Liver (tissue), 9 donors: Measurements from ENCODE around the gene SLC24A4. TPM values are rescaled to one million over a fixed set of nuclear protein-coding genes. Genes with fewer than 3 reads are reported as not detected.

ENCODE experiments used
- DNase-seq: peaks from one replicate; pipeline ENCODE4 v3.0.0-alpha.2; 2017; ENCODE audit warnings: low spot score
- H3K27ac ChIP-seq, 2 donors: one replicate each; pipeline ENCODE4 v1.7.0; 2013; ENCODE audit warnings: inconsistent platforms in 2 of 2, low read length in 2 of 2, control low read depth in 1 of 2, low read depth in 1 of 2, mild to moderate bottlenecking in 1 of 2
- H3K27me3 ChIP-seq, 4 donors: one replicate each; pipeline versions ENCODE4 v1.6.1 to v1.7.0; 2013; ENCODE audit warnings: low read length in 3 of 4, inconsistent platforms in 1 of 4, mild to moderate bottlenecking in 1 of 4, moderate library complexity in 1 of 4; ENCODE audit not compliant: control insufficient read depth in 4 of 4, insufficient read depth in 4 of 4
- H3K36me3 ChIP-seq, 4 donors: one replicate each; pipeline versions ENCODE4 v1.6.1 to v1.7.0; 2013; ENCODE audit warnings: low read length in 3 of 4, mild to moderate bottlenecking in 3 of 4, low read depth in 1 of 4, moderate library complexity in 1 of 4; ENCODE audit not compliant: control insufficient read depth in 4 of 4, insufficient read depth in 3 of 4
- H3K4me1 ChIP-seq, 4 donors: one replicate each; pipeline versions ENCODE4 v1.6.1 to v1.7.0; 2013; ENCODE audit warnings: low read length in 3 of 4, mild to moderate bottlenecking in 3 of 4, moderate library complexity in 1 of 4; ENCODE audit not compliant: control insufficient read depth in 4 of 4, insufficient read depth in 4 of 4
- H3K4me3 ChIP-seq, 3 donors: one replicate each; pipeline versions ENCODE4 v1.6.1 to v1.7.0; 2013; ENCODE audit warnings: low read length in 3 of 3, control low read depth in 1 of 3, low read depth in 1 of 3, mild to moderate bottlenecking in 1 of 3
- H3K9ac ChIP-seq, 2 donors: one replicate each; pipeline ENCODE4 v1.7.0; 2013; ENCODE audit warnings: low read length in 2 of 2, mild to moderate bottlenecking in 2 of 2, moderate library complexity in 2 of 2, control low read depth in 1 of 2, low read depth in 1 of 2
- H3K9me3 ChIP-seq, 4 donors: one replicate each; pipeline versions ENCODE4 v1.6.1 to v1.7.0; 2013; ENCODE audit warnings: low read length in 3 of 4; ENCODE audit not compliant: control insufficient read depth in 4 of 4
- EGR1 ChIP-seq, 2 donors: IDR thresholded peaks; 2 replicates each; pipeline ENCODE4 v1.6.1; 2016 to 2018; ENCODE audit warnings: antibody characterized with exemption in 2 of 2, low read depth in 2 of 2
- FOXA1 ChIP-seq: IDR thresholded peaks from 2 replicates; pipeline ENCODE4 v1.6.1; 2016; ENCODE audit warnings: antibody characterized with exemption
- FOXA2 ChIP-seq: IDR thresholded peaks from 2 replicates; pipeline ENCODE4 v1.6.1; 2016; ENCODE audit warnings: antibody characterized with exemption
- GABPA ChIP-seq, 2 donors: IDR thresholded peaks in 1 of 2; conservative IDR thresholded peaks in 1 of 2; 2 replicates each; pipeline ENCODE4 v1.6.1; 2016; ENCODE audit warnings: antibody characterized with exemption in 2 of 2, mild to moderate bottlenecking in 1 of 2, moderate library complexity in 1 of 2
- HNF4A ChIP-seq, 2 donors: conservative IDR thresholded peaks; 2 replicates each; pipeline ENCODE4 v1.6.1; 2016; ENCODE audit warnings: antibody characterized with exemption in 2 of 2, mild to moderate bottlenecking in 2 of 2
- HNF4G ChIP-seq: IDR thresholded peaks from 2 replicates; pipeline ENCODE4 v1.6.1; 2016; ENCODE audit warnings: antibody characterized with exemption
- JUND ChIP-seq, 2 donors: IDR thresholded peaks; 2 replicates each; pipeline ENCODE4 v1.6.1; 2016; ENCODE audit warnings: antibody characterized with exemption in 2 of 2
- NR2F2 ChIP-seq: IDR thresholded peaks from 2 replicates; pipeline ENCODE4 v1.6.1; 2016; ENCODE audit warnings: antibody characterized with exemption
- SP1 ChIP-seq: IDR thresholded peaks from 2 replicates; pipeline ENCODE4 v1.6.1; 2018; ENCODE audit warnings: antibody characterized with exemption, mild to moderate bottlenecking
- TAF1 ChIP-seq: conservative IDR thresholded peaks from 2 replicates; pipeline ENCODE4 v1.6.1; 2016; ENCODE audit warnings: antibody characterized with exemption, mild to moderate bottlenecking
- YY1 ChIP-seq: IDR thresholded peaks from 2 replicates; pipeline ENCODE4 v1.6.1; 2016; ENCODE audit warnings: antibody characterized with exemption, mild to moderate bottlenecking
- WGBS: extraction: QIAGEN DNeasy Blood & Tissue Kit; methylation state at CpG from one replicate; pipeline ENCODE4 v1.1.7; 2013; 5-methylcytosine and 5-hydroxymethylcytosine counted together
- polyA plus RNA-seq, 2 donors: library from polyadenylated mRNA; stranded (reverse) in 1 of 2; unstranded in 1 of 2; fragments of 200-250 nt in 1 of 2; fragments of >200 nt in 1 of 2; fragmentation: Nextera tagmentation in 1 of 2; extraction: Ambion mirVana in 1 of 2; gene quantifications; one replicate each; pipeline versions ENCODE4 v1.2.1 to v1.2.3, GENCODE V29; 2013 to 2015
- total RNA-seq, 2 donors: library from RNA; depleted of rRNA; stranded (reverse); fragments of >200 nt; gene quantifications; one replicate each; pipeline ENCODE4 v1.2.3, GENCODE V29; 2014
- TF ChIP-seq, protein P1 (sequence below): IDR thresholded peaks from 2 replicates; pipeline ENCODE4 v1.6.1; 2016; ENCODE audit warnings: antibody characterized with exemption, mild to moderate bottlenecking
- TF ChIP-seq, protein P2 (sequence below): fragments of 150-350 bp; IDR thresholded peaks from 2 replicates; pipeline ENCODE4 v1.5.1; 2017; ENCODE audit warnings: improper control_type of control experiment, low read depth, low read length; ENCODE audit not compliant: missing input control
- TF ChIP-seq, protein P3 (sequence below): IDR thresholded peaks from 2 replicates; pipeline ENCODE4 v1.6.1; 2016; ENCODE audit warnings: antibody characterized with exemption
- donor health status: healthy.
- donor health status: healthy.
- donor health status: healthy.
- donor health status: healthy.
- donor health status: healthy.

Gene SLC24A4
- total and polyA plus RNA-seq, 4 donors: 0.06 to 0.23 (median 0.12) TPM

DNA sequence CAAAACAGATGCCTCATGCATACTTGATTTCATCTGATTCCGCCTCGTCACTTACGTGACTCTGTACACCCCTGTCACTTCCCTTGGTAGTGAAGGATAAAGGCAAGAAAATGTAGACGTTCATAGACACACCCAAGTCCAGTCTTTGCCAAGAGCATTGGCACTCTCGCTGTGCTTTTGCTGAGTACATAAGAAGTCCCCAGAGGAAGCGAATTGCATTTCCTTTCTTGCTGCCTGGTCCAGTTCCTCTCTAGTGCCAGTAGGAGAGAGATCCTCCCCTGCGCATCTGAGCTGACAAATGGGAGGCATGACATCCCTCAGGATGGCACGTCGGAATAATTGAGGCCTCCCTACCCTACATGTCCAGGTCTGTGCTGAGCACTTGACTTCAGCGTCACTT lies 169.3 kb downstream of the SLC24A4 start:
- 78% methylated on average over 10 of the region's 10 CpGs for WGBS
- H3K9me3 ChIP-seq: no peaks in the 10 kb centered on the region
- H3K36me3 ChIP-seq: no peaks in the 10 kb centered on the region
- TF ChIP-seq, protein P1, sequence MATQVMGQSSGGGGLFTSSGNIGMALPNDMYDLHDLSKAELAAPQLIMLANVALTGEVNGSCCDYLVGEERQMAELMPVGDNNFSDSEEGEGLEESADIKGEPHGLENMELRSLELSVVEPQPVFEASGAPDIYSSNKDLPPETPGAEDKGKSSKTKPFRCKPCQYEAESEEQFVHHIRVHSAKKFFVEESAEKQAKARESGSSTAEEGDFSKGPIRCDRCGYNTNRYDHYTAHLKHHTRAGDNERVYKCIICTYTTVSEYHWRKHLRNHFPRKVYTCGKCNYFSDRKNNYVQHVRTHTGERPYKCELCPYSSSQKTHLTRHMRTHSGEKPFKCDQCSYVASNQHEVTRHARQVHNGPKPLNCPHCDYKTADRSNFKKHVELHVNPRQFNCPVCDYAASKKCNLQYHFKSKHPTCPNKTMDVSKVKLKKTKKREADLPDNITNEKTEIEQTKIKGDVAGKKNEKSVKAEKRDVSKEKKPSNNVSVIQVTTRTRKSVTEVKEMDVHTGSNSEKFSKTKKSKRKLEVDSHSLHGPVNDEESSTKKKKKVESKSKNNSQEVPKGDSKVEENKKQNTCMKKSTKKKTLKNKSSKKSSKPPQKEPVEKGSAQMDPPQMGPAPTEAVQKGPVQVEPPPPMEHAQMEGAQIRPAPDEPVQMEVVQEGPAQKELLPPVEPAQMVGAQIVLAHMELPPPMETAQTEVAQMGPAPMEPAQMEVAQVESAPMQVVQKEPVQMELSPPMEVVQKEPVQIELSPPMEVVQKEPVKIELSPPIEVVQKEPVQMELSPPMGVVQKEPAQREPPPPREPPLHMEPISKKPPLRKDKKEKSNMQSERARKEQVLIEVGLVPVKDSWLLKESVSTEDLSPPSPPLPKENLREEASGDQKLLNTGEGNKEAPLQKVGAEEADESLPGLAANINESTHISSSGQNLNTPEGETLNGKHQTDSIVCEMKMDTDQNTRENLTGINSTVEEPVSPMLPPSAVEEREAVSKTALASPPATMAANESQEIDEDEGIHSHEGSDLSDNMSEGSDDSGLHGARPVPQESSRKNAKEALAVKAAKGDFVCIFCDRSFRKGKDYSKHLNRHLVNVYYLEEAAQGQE: no peak
- TF ChIP-seq SP1 (no peak), HNF4A (conservative IDR thresholded peaks at IDR 0.05) (no peak), GABPA (IDR thresholded peaks at IDR 0.05 in 1 of 2, conservative IDR thresholded peaks at IDR 0.05 in 1 of 2) (no peak), FOXA1 (no peak), EGR1 (IDR thresholded peaks at IDR 0.05; ENCODE audit: low read depth in 2 of 2) (no peak), JUND (IDR thresholded peaks at IDR 0.05) (no peak), NR2F2 (no peak), FOXA2 (no peak), TAF1 (no peak)
- DNase-seq: no peak
- H3K9ac ChIP-seq: no peak overlapping the region
- no peak overlapping the region for H3K27ac ChIP-seq
- no peak overlapping the region for H3K4me3 ChIP-seq
- H3K4me1 ChIP-seq: no peaks in the 10 kb centered on the region
- H3K27me3 ChIP-seq: no peaks in the 10 kb centered on the region

DNA sequence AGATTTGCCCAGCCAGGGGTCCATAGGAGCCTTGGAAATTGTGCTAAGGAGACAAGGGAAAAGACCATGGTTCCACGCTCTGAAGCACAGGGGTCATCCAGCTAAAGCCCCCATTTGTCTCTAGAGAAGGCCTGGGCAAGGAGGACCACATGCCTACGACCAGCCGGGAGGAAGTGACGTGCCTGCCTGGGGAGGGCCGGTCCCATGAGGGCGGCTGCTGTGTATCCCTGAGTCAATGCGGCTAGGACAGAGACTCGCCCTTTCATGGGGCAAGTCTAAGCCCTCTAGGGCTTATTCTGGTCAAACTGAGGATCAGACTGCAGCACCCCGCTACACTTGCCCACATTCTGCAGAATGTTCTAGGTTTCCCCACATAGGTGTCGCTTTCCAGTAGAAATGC lies 170.1 kb downstream of the SLC24A4 start:
- Histone ChIP-seq H3K9ac (no peak overlapping the region), H3K36me3 (no peaks in the 10 kb centered on the region), H3K9me3 (no peaks in the 10 kb centered on the region), H3K27me3 (no peaks in the 10 kb centered on the region), H3K4me3 (no peak overlapping the region), H3K4me1 (no peaks in the 10 kb centered on the region), H3K27ac (no peak overlapping the region)
- WGBS: 93% methylated on average over 10 of the region's 10 CpGs
- TF ChIP-seq FOXA1: no peak
- no peak for TF ChIP-seq FOXA2
- TF ChIP-seq, protein P2, sequence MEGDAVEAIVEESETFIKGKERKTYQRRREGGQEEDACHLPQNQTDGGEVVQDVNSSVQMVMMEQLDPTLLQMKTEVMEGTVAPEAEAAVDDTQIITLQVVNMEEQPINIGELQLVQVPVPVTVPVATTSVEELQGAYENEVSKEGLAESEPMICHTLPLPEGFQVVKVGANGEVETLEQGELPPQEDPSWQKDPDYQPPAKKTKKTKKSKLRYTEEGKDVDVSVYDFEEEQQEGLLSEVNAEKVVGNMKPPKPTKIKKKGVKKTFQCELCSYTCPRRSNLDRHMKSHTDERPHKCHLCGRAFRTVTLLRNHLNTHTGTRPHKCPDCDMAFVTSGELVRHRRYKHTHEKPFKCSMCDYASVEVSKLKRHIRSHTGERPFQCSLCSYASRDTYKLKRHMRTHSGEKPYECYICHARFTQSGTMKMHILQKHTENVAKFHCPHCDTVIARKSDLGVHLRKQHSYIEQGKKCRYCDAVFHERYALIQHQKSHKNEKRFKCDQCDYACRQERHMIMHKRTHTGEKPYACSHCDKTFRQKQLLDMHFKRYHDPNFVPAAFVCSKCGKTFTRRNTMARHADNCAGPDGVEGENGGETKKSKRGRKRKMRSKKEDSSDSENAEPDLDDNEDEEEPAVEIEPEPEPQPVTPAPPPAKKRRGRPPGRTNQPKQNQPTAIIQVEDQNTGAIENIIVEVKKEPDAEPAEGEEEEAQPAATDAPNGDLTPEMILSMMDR: no peak
- TF ChIP-seq SP1: no peak
- no peak for TF ChIP-seq HNF4A (conservative IDR thresholded peaks at IDR 0.05)
- TF ChIP-seq YY1: no peak
- no peak for TF ChIP-seq HNF4G
- no peak for TF ChIP-seq JUND (IDR thresholded peaks at IDR 0.05)
- no peak for TF ChIP-seq TAF1
- TF ChIP-seq, protein P3, sequence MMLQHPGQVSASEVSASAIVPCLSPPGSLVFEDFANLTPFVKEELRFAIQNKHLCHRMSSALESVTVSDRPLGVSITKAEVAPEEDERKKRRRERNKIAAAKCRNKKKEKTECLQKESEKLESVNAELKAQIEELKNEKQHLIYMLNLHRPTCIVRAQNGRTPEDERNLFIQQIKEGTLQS: no peak
- TF ChIP-seq, protein P1: no peak
- no peak for DNase-seq
